GM12892 (cell line): ENCODE measurements around the gene PFKFB4.

ENCODE experiments used
- POLR2A ChIP-seq: IDR thresholded peaks from 2 replicates; pipeline ENCODE4 v1.6.1; 2011; ENCODE audit warnings: low read depth, low read length, control low read depth
- POLR2AphosphoS5 ChIP-seq: IDR thresholded peaks from 2 replicates; pipeline ENCODE4 v1.6.1; 2011; ENCODE audit warnings: low read depth, low read length, control low read depth
- TAF1 ChIP-seq: IDR thresholded peaks from 2 replicates; pipeline ENCODE4 v1.6.1; 2011; ENCODE audit warnings: low read depth, mild to moderate bottlenecking, control low read depth, low read length, borderline replicate concordance

- TF ChIP-seq POLR2A (no peak), TAF1 (no peak), POLR2AphosphoS5 (no peak)
These were observed 8.5 kb downstream of the PFKFB4 start for GRCh38 chr3:48548126-48548525.
